HCT116 (cell line): ENCODE data around the gene APC2. TPM values are rescaled to one million over a fixed set of nuclear protein-coding genes. Genes with fewer than 3 reads are reported as not detected.

Experiments
- ATAC-seq: fragments of 200-7000 bp; cut with Tn5 transposase; 2 replicates; pipeline ENCODE4 v1.9.1; 2020; ENCODE audit warnings: mild to moderate bottlenecking, moderate library complexity
- BruUV-seq: library from RNA; stranded (reverse); fragments of 400-500 nt; replicated peaks from 2 replicates; lab custom pipeline; 2021; lab: Mats Ljungman, UMichigan
- CTCF ChIA-PET: fragments of 300-600 bp; sonication (Branson Sonifier 250); formaldehyde crosslinking; loops from one replicate; lab custom pipeline; 2021; ENCODE audit warnings: antibody characterized with exemption; lab: Charles Lee
- POLR2A ChIA-PET: fragments of 300-600, 350-600 bp; sonication (Branson Sonifier 250); formaldehyde crosslinking; loops from one replicate; lab custom pipeline; 2021; ENCODE audit warnings: antibody characterized with exemption; lab: Charles Lee
- RAD21 ChIA-PET, 2 experiments: fragments of 300-600 bp; sonication (Branson Sonifier 250); formaldehyde crosslinking; loops; one replicate each; lab custom pipeline; 2023; ENCODE audit warnings: low total read pairs in 2 of 2; ENCODE audit not compliant: uncharacterized antibody in 2 of 2, unreplicated experiment in 2 of 2, low non-redundant PET in 1 of 2; lab: Charles Lee
- DNase-seq: peaks from one replicate; pipeline ENCODE4 v3.0.0-alpha.2; 2010; ENCODE audit warnings: low read depth, low spot score
- H2AFZ ChIP-seq: fragments of 200-600 bp; shearing (Covaris generic), sonication (generic); 2 replicates; pipeline ENCODE4 v1.6.1; 2017; ENCODE audit warnings: low read depth, mixed run types, mixed read lengths, antibody characterized with exemption, low read length; ENCODE audit not compliant: poor library complexity, severe bottlenecking
- H3K27ac ChIP-seq: 2 replicates; pipeline ENCODE4 v1.5.1; 2012; ENCODE audit warnings: low read depth, low read length
- H3K27me3 ChIP-seq: fragments of 200-600 bp; sonication (generic); 2 replicates; pipeline ENCODE4 v1.6.1; 2016; ENCODE audit warnings: mixed run types, low read length, mixed read lengths; ENCODE audit not compliant: insufficient read depth
- H3K36me3 ChIP-seq, 2 experiments: fragments of 200-500 bp in 1 of 2; fragments of 200-600 bp in 1 of 2; sonication (Bioruptor generic) in 1 of 2; sonication (generic) in 1 of 2; 2 replicates each; pipeline versions ENCODE4 v1.5.1 to v1.6.1; 2014 to 2016; ENCODE audit warnings: low read length in 2 of 2, inconsistent platforms in 1 of 2, mixed read lengths in 1 of 2, mixed run types in 1 of 2; ENCODE audit not compliant: insufficient read depth in 2 of 2, control insufficient read depth in 1 of 2
- H3K4me1 ChIP-seq, 2 experiments: fragments of 200-600 bp in 1 of 2; sonication (generic) in 1 of 2; 2 replicates each; pipeline versions ENCODE4 v1.5.1 to v1.6.1; 2012 to 2017; ENCODE audit warnings: low read length in 2 of 2, inconsistent platforms in 1 of 2, mild to moderate bottlenecking in 1 of 2, mixed read lengths in 1 of 2, mixed run types in 1 of 2, moderate library complexity in 1 of 2; ENCODE audit not compliant: insufficient read depth in 2 of 2, control insufficient read depth in 1 of 2
- H3K4me2 ChIP-seq: fragments of 200-600 bp; sonication (generic); 2 replicates; pipeline ENCODE4 v1.6.1; 2017; ENCODE audit warnings: mixed run types, low read length, mixed read lengths
- H3K4me3 ChIP-seq, 2 experiments: fragments of 200-600 bp in 1 of 2; sonication (generic) in 1 of 2; replicated peaks in 1 of 2; 2 replicates each; pipeline ENCODE4 v1.5.1; 2011 to 2016; ENCODE audit warnings: low read length in 2 of 2, control low read depth in 1 of 2, low read depth in 1 of 2, mild to moderate bottlenecking in 1 of 2, mixed read lengths in 1 of 2, mixed run types in 1 of 2
- H3K79me2 ChIP-seq: fragments of 200-600 bp; sonication (generic); 2 replicates; pipeline ENCODE4 v1.6.1; 2017; ENCODE audit warnings: mild to moderate bottlenecking, mixed run types, low read length, moderate library complexity, mixed read lengths; ENCODE audit not compliant: insufficient read depth
- H3K9ac ChIP-seq: fragments of 200-600 bp; sonication (generic); 2 replicates; pipeline ENCODE4 v1.6.1; 2016; ENCODE audit warnings: low read length, mixed read lengths
- H3K9me2 ChIP-seq: fragments of 200-600 bp; sonication (generic), shearing (Covaris generic); 2 replicates; pipeline ENCODE4 v1.6.1; 2017; ENCODE audit warnings: mixed run types, mild to moderate bottlenecking, moderate library complexity; ENCODE audit not compliant: insufficient read depth
- H3K9me3 ChIP-seq, 2 experiments: fragments of 200-500 bp in 1 of 2; fragments of 200-600 bp in 1 of 2; sonication (Bioruptor generic) in 1 of 2; sonication (generic) in 1 of 2; 2 replicates each; pipeline ENCODE4 v1.6.1; 2014 to 2017; ENCODE audit warnings: low read length in 2 of 2, mixed read lengths in 2 of 2, inconsistent platforms in 1 of 2, low read depth in 1 of 2, mild to moderate bottlenecking in 1 of 2, mixed run types in 1 of 2, moderate library complexity in 1 of 2; ENCODE audit not compliant: control insufficient read depth in 1 of 2, insufficient read depth in 1 of 2
- H4K20me1 ChIP-seq: fragments of 200-600 bp; sonication (generic), shearing (Covaris generic); 2 replicates; pipeline ENCODE4 v1.6.1; 2017; ENCODE audit warnings: mixed run types, mild to moderate bottlenecking, moderate library complexity; ENCODE audit not compliant: insufficient read depth
- CBX3 ChIP-seq: IDR thresholded peaks from 2 replicates; pipeline ENCODE4 v1.6.1; 2012; ENCODE audit warnings: low read depth
- CEBPB ChIP-seq: IDR thresholded peaks from 2 replicates; pipeline ENCODE4 v1.6.1; 2012; ENCODE audit warnings: low read depth
- CTCF ChIP-seq, 3 experiments: fragments of 200-600 bp in 1 of 3; sonication (generic) in 1 of 3; IDR thresholded peaks in 2 of 3; conservative IDR thresholded peaks in 1 of 3; 2 replicates each; pipeline ENCODE4 v1.5.1; 2012 to 2017; ENCODE audit warnings: low read depth in 2 of 3, low read length in 2 of 3, antibody characterized with exemption in 1 of 3, borderline replicate concordance in 1 of 3, control low read depth in 1 of 3, mild to moderate bottlenecking in 1 of 3, mixed read lengths in 1 of 3, mixed run types in 1 of 3, moderate library complexity in 1 of 3; ENCODE audit not compliant: insufficient read depth in 1 of 3
- EGR1 ChIP-seq: IDR thresholded peaks from 2 replicates; pipeline ENCODE4 v1.6.1; 2012; ENCODE audit warnings: low read depth
- ELF1 ChIP-seq: IDR thresholded peaks from 2 replicates; pipeline ENCODE4 v1.6.1; 2012; ENCODE audit warnings: low read depth, borderline replicate concordance
- EZH2 ChIP-seq: fragments of 200-600 bp; sonication (generic); IDR thresholded peaks from 2 replicates; pipeline ENCODE4 v1.6.1; 2017; ENCODE audit warnings: antibody characterized with exemption, mixed run types
- FOSL1 ChIP-seq: IDR thresholded peaks from 2 replicates; pipeline ENCODE4 v1.6.1; 2012; ENCODE audit warnings: low read depth
- JUND ChIP-seq: IDR thresholded peaks from 2 replicates; pipeline ENCODE4 v1.6.1; 2012
- POLR2A ChIP-seq: IDR thresholded peaks from 2 replicates; pipeline ENCODE4 v1.7.0; 2011; ENCODE audit warnings: borderline replicate concordance; ENCODE audit not compliant: insufficient read depth, insufficient read length; ENCODE audit errors: extremely low read depth
- POLR2AphosphoS5 ChIP-seq: IDR thresholded peaks from 2 replicates; pipeline ENCODE4 v1.6.1; 2011; ENCODE audit warnings: mild to moderate bottlenecking, low read depth, low read length, moderate library complexity
- RAD21 ChIP-seq: IDR thresholded peaks from 2 replicates; pipeline ENCODE4 v1.6.1; 2012; ENCODE audit warnings: low read depth, mild to moderate bottlenecking
- REST ChIP-seq: IDR thresholded peaks from 2 replicates; pipeline ENCODE4 v1.6.1; 2012; ENCODE audit warnings: low read depth
- SIN3A ChIP-seq: IDR thresholded peaks from 2 replicates; pipeline ENCODE4 v1.6.1; 2012; ENCODE audit warnings: low read depth
- SP1 ChIP-seq: IDR thresholded peaks from 2 replicates; pipeline ENCODE4 v1.6.1; 2012; ENCODE audit warnings: low read depth
- SRF ChIP-seq: IDR thresholded peaks from 2 replicates; pipeline ENCODE4 v1.6.1; 2012; ENCODE audit warnings: low read depth
- YY1 ChIP-seq: IDR thresholded peaks from 2 replicates; pipeline ENCODE4 v1.6.1; 2011; ENCODE audit warnings: low read length, low read depth, moderate library complexity, mild to moderate bottlenecking; ENCODE audit not compliant: insufficient replicate concordance; ENCODE audit errors: extremely low read depth
- ZFX ChIP-seq: fragments of 450-650 bp; IDR thresholded peaks from 2 replicates; pipeline ENCODE4 v1.6.1; 2017
- ZNF274 ChIP-seq: fragments of 200-500 bp; sonication (Bioruptor generic); IDR thresholded peaks from 2 replicates; pipeline ENCODE4 v1.6.1; 2014; ENCODE audit warnings: mild to moderate bottlenecking, low read depth, low read length, inconsistent platforms
- intact Hi-C: fragments of 100-400 bp; cut with micrococcal nuclease; formaldehyde crosslinking; loops from 2 replicates; pipeline ENCODE4 v1.10.0; 2022
- total RNA-seq: library from RNA; stranded (reverse); gene quantifications from one replicate; pipeline ENCODE4 v1.2.1, GENCODE V29; 2021; ENCODE audit not compliant: unreplicated experiment
- TF ChIP-seq, protein P1 (sequence below): IDR thresholded peaks from 2 replicates; pipeline ENCODE4 v1.6.1; 2012
- TF ChIP-seq, protein P2 (sequence below): IDR thresholded peaks from 2 replicates; pipeline ENCODE4 v1.6.1; 2011; ENCODE audit warnings: mild to moderate bottlenecking, low read length, moderate library complexity; ENCODE audit not compliant: insufficient replicate concordance; ENCODE audit errors: extremely low read depth

Gene APC2
- total RNA-seq, 1 experiment from 2014 or later: 1.6 TPM

GRCh38 chr19:1507763-1508506 lies 58.0 kb downstream of the APC2 start:
- Histone ChIP-seq H3K4me2 (peak overlapping the region; percentile 92), H3K4me3 (peak overlapping the region; percentile 39 to 56), H4K20me1 (no peaks in the 10 kb centered on the region), H3K4me1 (peaks cover 31 to 67% of the 10 kb centered on the region in 2 experiments), H3K9me3 (no peaks in the 10 kb centered on the region), H3K27ac (peak overlapping the region; percentile 96), H3K79me2 (peaks cover 10% of the 10 kb centered on the region; the same call in 1 of the 2 replicates), H3K9me2 (no peaks in the 10 kb centered on the region), H2AFZ (peak overlapping the region; percentile 82), H3K36me3 (no peaks in the 10 kb centered on the region), H3K9ac (peak overlapping the region; percentile 74), H3K27me3 (no peaks in the 10 kb centered on the region)
- DNase-seq (peak; percentile 94), ATAC-seq (peak; percentile 80)
- RAD21 ChIA-PET: no interaction called here
- POLR2A ChIA-PET: interaction anchor here (1.3 to 1.4 kb wide), 2 partner anchors 17 to 52 kb away, joined by 3 to 6 read pairs; partner anchors contain the start of gene REEP6
- BruUV-seq: no TSS peak
- CTCF ChIA-PET: interaction anchor here (1.0 kb wide), 1 partner anchor 38 kb away, joined by 4 read pairs; no protein-coding TSS in a partner anchor
- intact Hi-C loops: no loop called here
- no peak for TF ChIP-seq JUND
- TF ChIP-seq, protein P1, sequence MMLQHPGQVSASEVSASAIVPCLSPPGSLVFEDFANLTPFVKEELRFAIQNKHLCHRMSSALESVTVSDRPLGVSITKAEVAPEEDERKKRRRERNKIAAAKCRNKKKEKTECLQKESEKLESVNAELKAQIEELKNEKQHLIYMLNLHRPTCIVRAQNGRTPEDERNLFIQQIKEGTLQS: no peak
- TF ChIP-seq SIN3A: no peak
- no peak for TF ChIP-seq EGR1
- peak; percentile 57 for TF ChIP-seq POLR2AphosphoS5
- TF ChIP-seq SP1: peak; percentile 99
- TF ChIP-seq, protein P2, sequence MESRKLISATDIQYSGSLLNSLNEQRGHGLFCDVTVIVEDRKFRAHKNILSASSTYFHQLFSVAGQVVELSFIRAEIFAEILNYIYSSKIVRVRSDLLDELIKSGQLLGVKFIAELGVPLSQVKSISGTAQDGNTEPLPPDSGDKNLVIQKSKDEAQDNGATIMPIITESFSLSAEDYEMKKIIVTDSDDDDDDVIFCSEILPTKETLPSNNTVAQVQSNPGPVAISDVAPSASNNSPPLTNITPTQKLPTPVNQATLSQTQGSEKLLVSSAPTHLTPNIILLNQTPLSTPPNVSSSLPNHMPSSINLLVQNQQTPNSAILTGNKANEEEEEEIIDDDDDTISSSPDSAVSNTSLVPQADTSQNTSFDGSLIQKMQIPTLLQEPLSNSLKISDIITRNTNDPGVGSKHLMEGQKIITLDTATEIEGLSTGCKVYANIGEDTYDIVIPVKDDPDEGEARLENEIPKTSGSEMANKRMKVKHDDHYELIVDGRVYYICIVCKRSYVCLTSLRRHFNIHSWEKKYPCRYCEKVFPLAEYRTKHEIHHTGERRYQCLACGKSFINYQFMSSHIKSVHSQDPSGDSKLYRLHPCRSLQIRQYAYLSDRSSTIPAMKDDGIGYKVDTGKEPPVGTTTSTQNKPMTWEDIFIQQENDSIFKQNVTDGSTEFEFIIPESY: no peak
- no peak for TF ChIP-seq RAD21
- TF ChIP-seq CBX3: peak; percentile 67; the same call in 1 of the 2 replicates
- TF ChIP-seq REST: no peak
- no peak for TF ChIP-seq ZNF274
- no peak for TF ChIP-seq SRF
- TF ChIP-seq CTCF (IDR thresholded peaks at IDR 0.05 in 2 of 3, conservative IDR thresholded peaks at IDR 0.05 in 1 of 3; ENCODE audit: borderline replicate concordance in 1 of 3, insufficient read depth in 1 of 3, low read depth in 2 of 3, low read length in 2 of 3): no peak
- TF ChIP-seq POLR2A: peak; percentile 56
- no peak; the same call in 1 of the 2 replicates for TF ChIP-seq ELF1
- no peak for TF ChIP-seq CEBPB
- no peak for TF ChIP-seq ZFX
- TF ChIP-seq EZH2: no peak
- TF ChIP-seq FOSL1: no peak
- TF ChIP-seq YY1: no peak
